T-cell (primary cell): ENCODE measurements around the gene SRGAP2C. TPM values are rescaled to one million over a fixed set of nuclear protein-coding genes. Genes with fewer than 3 reads are reported as not detected.
"Not testable (repeated sequence)": the region's sequence is repeated elsewhere in the genome, so short reads cannot be mapped to it uniquely, and the experiment has no call there.

Source experiments
- ATAC-seq, 4 experiments: fragments of 200-7000 bp in 3 of 4; fragments of 150-1000 bp in 1 of 4; cut with Tn5 transposase; replicated peaks in 1 of 4; 1 replicate in 3 of 4; 2 replicates in 1 of 4; pipeline ENCODE4 v1.10.0; 2021; ENCODE audit warnings: moderate library complexity in 3 of 4, mild to moderate bottlenecking in 2 of 4, moderate number of reproducible peaks in 1 of 4
- CTCF ChIA-PET, 2 donors: fragments of 300-600 bp; sonication (Branson Sonifier 250); formaldehyde crosslinking; loops; one replicate each; lab custom pipeline; 2022; ENCODE audit warnings: antibody characterized with exemption in 2 of 2; lab: Charles Lee
- POLR2A ChIA-PET, 2 donors: fragments of 300-600 bp; sonication (Branson Sonifier 250); formaldehyde crosslinking; loops; one replicate each; lab custom pipeline; 2022; ENCODE audit warnings: antibody characterized with exemption in 2 of 2; lab: Charles Lee
- DNase-seq, 35 experiments: peaks; one replicate each; pipeline versions ENCODE4 v3.0.0 to v3.0.0-alpha.2; 2013 to 2023
- H3K27ac ChIP-seq: one replicate; pipeline ENCODE4 v1.5.1; 2013; ENCODE audit warnings: low read length
- H3K27me3 ChIP-seq, 2 experiments: replicated peaks in 1 of 2; 1 replicate in 1 of 2; 2 replicates in 1 of 2; pipeline versions ENCODE4 v1.6.1 to v1.7.0; 2013; ENCODE audit warnings: low read length in 1 of 2, mixed read lengths in 1 of 2; ENCODE audit not compliant: control insufficient read depth in 2 of 2, insufficient read depth in 2 of 2; ENCODE audit errors: extremely low read depth in 1 of 2
- H3K36me3 ChIP-seq, 2 donors: 1 replicate in 1 of 2; 2 replicates in 1 of 2; pipeline versions ENCODE4 v1.6.1 to v1.7.0; 2013; ENCODE audit warnings: low read length in 1 of 2; ENCODE audit not compliant: control insufficient read depth in 2 of 2, insufficient read depth in 1 of 2; ENCODE audit errors: extremely low read depth in 1 of 2
- H3K4me1 ChIP-seq, 2 experiments: 1 replicate in 1 of 2; 2 replicates in 1 of 2; pipeline versions ENCODE4 v1.6.1 to v1.7.0; 2013; ENCODE audit warnings: low read length in 2 of 2, mixed read lengths in 1 of 2; ENCODE audit not compliant: insufficient read depth in 2 of 2, control insufficient read depth in 1 of 2; ENCODE audit errors: extremely low read depth in 1 of 2
- H3K4me3 ChIP-seq, 2 donors: 1 replicate in 1 of 2; 2 replicates in 1 of 2; pipeline versions ENCODE4 v1.5.1 to v1.7.0; 2013; ENCODE audit warnings: mild to moderate bottlenecking in 2 of 2, low read length in 1 of 2, moderate library complexity in 1 of 2; ENCODE audit not compliant: control insufficient read depth in 1 of 2; ENCODE audit errors: extremely low read depth in 1 of 2
- H3K9me3 ChIP-seq: 2 replicates; pipeline ENCODE4 v1.7.0; 2013
- H3K27ac Mint-ChIP-seq, 2 donors: one replicate each; pipeline ENCODE4 v1.8.0; 2020 to 2021; ENCODE audit warnings: mild to moderate bottlenecking in 2 of 2, mixed read lengths in 2 of 2
- H3K27me3 Mint-ChIP-seq, 2 donors: one replicate each; pipeline ENCODE4 v1.8.0; 2021 to 2022; ENCODE audit warnings: mixed read lengths in 2 of 2
- H3K36me3 Mint-ChIP-seq: one replicate; pipeline ENCODE4 v1.8.0; 2021; ENCODE audit warnings: mixed read lengths
- H3K4me1 Mint-ChIP-seq, 3 donors: one replicate each; pipeline ENCODE4 v1.8.0; 2020 to 2022; ENCODE audit warnings: mixed read lengths in 3 of 3, mild to moderate bottlenecking in 1 of 3
- H3K4me3 Mint-ChIP-seq, 3 donors: one replicate each; pipeline ENCODE4 v1.8.0; 2020 to 2022; ENCODE audit warnings: mild to moderate bottlenecking in 3 of 3, mixed read lengths in 3 of 3, moderate library complexity in 3 of 3
- H3K9me3 Mint-ChIP-seq, 3 donors: one replicate each; pipeline ENCODE4 v1.8.0; 2020 to 2022; ENCODE audit warnings: mixed read lengths in 3 of 3
- WGBS: methylation state at CpG from one replicate; pipeline ENCODE4 v1.1.5; 2013; ENCODE audit warnings: missing lambda C conversion rate; ENCODE audit not compliant: insufficient coverage; 5-methylcytosine and 5-hydroxymethylcytosine counted together
- total RNA-seq, 35 experiments: library from RNA in 6 of 35; stranded (reverse) in 6 of 35; fragments of 120-200 nt in 1 of 35; gene quantifications; one replicate each; pipeline versions ENCODE4 v1.2.1 to v1.2.4 and lab custom pipeline; 2013 to 2026

The SRGAP2C gene
- total RNA-seq, 5 donors from 2014 or later (not counting 1 experiment from before 2014, with no cell fraction given), result 11.1 to 23.2 (median 19.1) TPM

- POLR2A ChIA-PET, H3K27ac Mint-ChIP-seq, H3K4me3 Mint-ChIP-seq, H3K4me3 ChIP-seq, H3K9me3 Mint-ChIP-seq, H3K36me3 Mint-ChIP-seq, H3K4me1 Mint-ChIP-seq, H3K9me3 ChIP-seq, DNase-seq, H3K27ac ChIP-seq, ATAC-seq, H3K4me1 ChIP-seq, H3K27me3 Mint-ChIP-seq, H3K27me3 ChIP-seq, H3K36me3 ChIP-seq, CTCF ChIA-PET: not testable (repeated sequence)
- no CpG with 5 or more reads among the region's 6 CpGs for WGBS
Observed at GRCh38 chr1:121155671-121156358, 29.0 kb upstream of the SRGAP2C start.

- H3K4me3 Mint-ChIP-seq, H3K27me3 ChIP-seq, H3K4me3 ChIP-seq, H3K27ac ChIP-seq, H3K27me3 Mint-ChIP-seq, H3K36me3 Mint-ChIP-seq, H3K36me3 ChIP-seq, H3K4me1 Mint-ChIP-seq, DNase-seq, ATAC-seq, POLR2A ChIA-PET, H3K9me3 Mint-ChIP-seq, H3K9me3 ChIP-seq, CTCF ChIA-PET, H3K4me1 ChIP-seq, H3K27ac Mint-ChIP-seq: not testable (repeated sequence)
- no CpG with 5 or more reads among the region's 4 CpGs for WGBS
Observed at GRCh38 chr1:121156958-121157603, 27.7 kb upstream of the SRGAP2C start.

- H3K27ac Mint-ChIP-seq, H3K27me3 ChIP-seq, H3K27me3 Mint-ChIP-seq, ATAC-seq, H3K4me1 Mint-ChIP-seq, H3K27ac ChIP-seq, DNase-seq, H3K4me3 ChIP-seq, H3K36me3 ChIP-seq, POLR2A ChIA-PET, H3K4me3 Mint-ChIP-seq, CTCF ChIA-PET, H3K4me1 ChIP-seq, H3K9me3 ChIP-seq, H3K36me3 Mint-ChIP-seq, H3K9me3 Mint-ChIP-seq: not testable (repeated sequence)
- no CpG with 5 or more reads among the region's 2 CpGs for WGBS
Observed at GRCh38 chr1:121157609-121158008, 27.2 kb upstream of the SRGAP2C start.

- POLR2A ChIA-PET, H3K9me3 ChIP-seq, H3K4me1 Mint-ChIP-seq, H3K4me3 ChIP-seq, H3K27me3 ChIP-seq, H3K4me3 Mint-ChIP-seq, H3K4me1 ChIP-seq, H3K27ac ChIP-seq, DNase-seq, H3K9me3 Mint-ChIP-seq, H3K27ac Mint-ChIP-seq, H3K36me3 Mint-ChIP-seq, H3K27me3 Mint-ChIP-seq, H3K36me3 ChIP-seq, CTCF ChIA-PET, ATAC-seq: not testable (repeated sequence)
- no CpG with 5 or more reads among the region's 2 CpGs for WGBS
Observed at GRCh38 chr1:121160118-121160517, 24.7 kb upstream of the SRGAP2C start.

- H3K9me3 Mint-ChIP-seq, DNase-seq, H3K27ac Mint-ChIP-seq, H3K36me3 Mint-ChIP-seq, H3K27me3 Mint-ChIP-seq, H3K4me1 ChIP-seq, POLR2A ChIA-PET, H3K9me3 ChIP-seq, H3K4me3 Mint-ChIP-seq, CTCF ChIA-PET, ATAC-seq, H3K4me3 ChIP-seq, H3K36me3 ChIP-seq, H3K4me1 Mint-ChIP-seq, H3K27ac ChIP-seq, H3K27me3 ChIP-seq: not testable (repeated sequence)
- WGBS, result no CpG with 5 or more reads among the region's 6 CpGs
Observed at GRCh38 chr1:121161199-121161901, 23.4 kb upstream of the SRGAP2C start.

GRCh38 chr1:121163850-121164757 lies 20.7 kb upstream of the SRGAP2C start:
- H3K36me3 ChIP-seq, H3K27me3 Mint-ChIP-seq, POLR2A ChIA-PET, CTCF ChIA-PET, H3K4me1 Mint-ChIP-seq, H3K9me3 Mint-ChIP-seq, H3K27me3 ChIP-seq, ATAC-seq, H3K4me3 ChIP-seq, DNase-seq, H3K27ac Mint-ChIP-seq, H3K27ac ChIP-seq, H3K36me3 Mint-ChIP-seq, H3K4me1 ChIP-seq, H3K9me3 ChIP-seq, H3K4me3 Mint-ChIP-seq: not testable (repeated sequence)
- WGBS, result no CpG with 5 or more reads among the region's 5 CpGs
